GM18951 (cell line): ENCODE measurements around the gene ADORA3.

ENCODE experiments used
- POLR2A ChIP-seq: IDR thresholded peaks from 4 replicates; pipeline ENCODE4 v1.6.1; 2011; ENCODE audit warnings: mild to moderate bottlenecking; ENCODE audit not compliant: insufficient read length, insufficient read depth; ENCODE audit errors: extremely low read depth
- in situ Hi-C: fragments of 300-500 bp; cut with MboI; formaldehyde crosslinking; loops from one replicate; pipeline ENCODE4 v1.12.0; 2022; ENCODE audit warnings: low sequenced_read_pairs, mixed read lengths, inconsistent platforms; ENCODE audit not compliant: unreplicated experiment

The ADORA3 gene

DNA sequence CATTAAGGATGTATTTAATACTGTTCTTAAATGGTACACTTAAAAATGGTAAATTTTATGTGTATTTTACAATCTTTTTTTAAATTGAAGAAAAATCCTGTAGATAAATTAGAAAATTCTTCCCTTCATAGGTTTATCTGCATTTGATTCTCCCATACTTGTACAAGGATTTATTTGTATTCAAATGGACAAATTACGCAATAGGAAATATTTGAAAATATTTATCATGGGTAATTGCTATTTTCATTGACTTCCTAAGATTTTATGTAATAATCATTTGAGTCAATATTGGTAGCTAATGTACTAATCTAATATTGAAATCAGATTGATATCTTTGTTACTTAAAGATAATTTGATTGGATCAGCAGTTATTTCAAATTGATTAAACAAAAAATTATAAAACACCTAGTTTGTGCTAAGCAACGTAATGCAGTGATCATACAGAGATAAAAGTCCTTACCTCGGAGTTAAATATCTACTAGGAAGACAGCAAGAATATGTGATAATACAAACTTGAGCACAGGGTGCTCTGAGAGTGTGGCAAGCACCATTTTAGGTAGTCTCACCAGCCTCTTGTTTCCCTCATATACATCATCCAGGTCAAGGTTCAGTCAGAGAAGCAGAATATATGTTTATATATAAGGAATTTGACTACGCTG lies 40.9 kb downstream of the ADORA3 start:
- TF ChIP-seq POLR2A = no peak
- in situ Hi-C loops = no loop called here

GRCh38 chr1:111461765-111462164 lies 41.7 kb downstream of the ADORA3 start:
- in situ Hi-C loops = no loop called here
- no peak for TF ChIP-seq POLR2A

GRCh38 chr1:111455642-111456031 lies 47.8 kb downstream of the ADORA3 start:
- in situ Hi-C loops = no loop called here
- TF ChIP-seq POLR2A = no peak

- TF ChIP-seq POLR2A = no peak
- in situ Hi-C loops = no loop called here
Measured at GRCh38 chr1:111454859-111455641, 48.4 kb downstream of the ADORA3 start.

DNA sequence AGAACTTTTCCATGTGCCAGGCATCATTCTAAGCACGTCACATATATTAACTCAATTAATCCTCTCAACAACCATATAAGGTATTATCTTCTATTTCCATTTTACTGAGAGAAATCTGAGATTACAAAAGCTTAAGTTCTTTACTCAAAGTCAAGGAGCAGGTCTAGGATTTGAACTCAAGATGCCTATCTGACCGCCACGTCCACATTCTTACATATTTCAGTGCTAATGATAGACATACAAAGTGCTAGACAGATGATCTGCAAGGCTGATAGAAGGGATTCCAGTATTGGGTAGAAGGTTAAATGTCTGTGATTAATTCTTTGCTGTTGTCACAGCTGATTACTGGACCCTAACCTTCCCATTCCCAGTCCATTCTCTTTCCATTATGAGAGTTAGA lies 49.7 kb downstream of the ADORA3 start:
- no peak for TF ChIP-seq POLR2A
- in situ Hi-C loops = no loop called here

- TF ChIP-seq POLR2A = no peak
- in situ Hi-C loops = no loop called here
Measured at GRCh38 chr1:111452581-111452980, 50.9 kb downstream of the ADORA3 start.

DNA sequence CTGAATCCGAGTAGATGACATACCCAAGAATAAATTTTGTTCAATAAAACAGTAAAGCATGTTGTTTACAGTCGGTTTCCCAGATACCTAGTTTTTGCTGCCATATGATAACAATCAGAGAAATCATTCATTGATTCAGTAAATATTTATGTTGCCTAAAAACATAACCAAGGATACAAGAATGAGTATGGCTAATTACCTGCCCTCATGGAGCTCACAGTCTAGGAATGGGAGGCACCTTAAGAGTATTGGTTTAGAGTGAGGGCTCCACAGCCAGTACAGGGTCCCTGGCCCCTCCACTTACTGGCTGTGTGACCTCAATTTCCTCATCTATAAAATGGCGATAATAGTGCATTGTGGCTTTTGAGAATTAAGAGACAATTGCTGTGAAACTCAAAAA lies 53.2 kb downstream of the ADORA3 start:
- in situ Hi-C loops = no loop called here
- TF ChIP-seq POLR2A = no peak

DNA sequence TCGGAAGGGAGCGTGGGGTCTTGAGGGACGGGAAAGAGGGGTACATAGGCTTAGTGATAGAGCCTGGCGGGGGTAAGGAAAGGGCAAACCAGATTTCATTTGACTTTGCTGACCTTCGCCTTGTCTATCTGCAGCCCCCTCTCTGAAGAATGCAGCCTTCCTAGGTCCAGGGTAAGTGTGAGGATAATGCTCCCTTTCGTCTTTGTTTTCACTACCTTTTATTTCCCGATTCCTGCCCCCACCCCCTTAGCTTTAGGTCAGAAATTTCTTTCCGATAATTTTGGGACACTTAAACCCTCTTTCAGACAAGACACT lies 53.8 kb downstream of the ADORA3 start:
- in situ Hi-C loops = no loop called here
- no peak for TF ChIP-seq POLR2A
